GM08714 (cell line): ENCODE results near the gene DAND5.
A peak's percentile ranks its signal among the peaks of the same experiment; 100 is the strongest.
"Not testable (repeated sequence)": the region's sequence is repeated elsewhere in the genome, so short reads cannot be mapped to it uniquely, and the experiment has no call there.

Experiments
- H3K4me3 ChIP-seq: fragments of 200-500 bp; sonication (Bioruptor generic); 2 replicates; pipeline ENCODE4 v1.5.1; 2014; ENCODE audit warnings: mild to moderate bottlenecking, low read length, inconsistent platforms
- ZNF274 ChIP-seq: IDR thresholded peaks from 2 replicates; pipeline ENCODE4 v1.6.1; 2012; ENCODE audit warnings: mild to moderate bottlenecking, low read depth, low read length

Gene DAND5

DNA sequence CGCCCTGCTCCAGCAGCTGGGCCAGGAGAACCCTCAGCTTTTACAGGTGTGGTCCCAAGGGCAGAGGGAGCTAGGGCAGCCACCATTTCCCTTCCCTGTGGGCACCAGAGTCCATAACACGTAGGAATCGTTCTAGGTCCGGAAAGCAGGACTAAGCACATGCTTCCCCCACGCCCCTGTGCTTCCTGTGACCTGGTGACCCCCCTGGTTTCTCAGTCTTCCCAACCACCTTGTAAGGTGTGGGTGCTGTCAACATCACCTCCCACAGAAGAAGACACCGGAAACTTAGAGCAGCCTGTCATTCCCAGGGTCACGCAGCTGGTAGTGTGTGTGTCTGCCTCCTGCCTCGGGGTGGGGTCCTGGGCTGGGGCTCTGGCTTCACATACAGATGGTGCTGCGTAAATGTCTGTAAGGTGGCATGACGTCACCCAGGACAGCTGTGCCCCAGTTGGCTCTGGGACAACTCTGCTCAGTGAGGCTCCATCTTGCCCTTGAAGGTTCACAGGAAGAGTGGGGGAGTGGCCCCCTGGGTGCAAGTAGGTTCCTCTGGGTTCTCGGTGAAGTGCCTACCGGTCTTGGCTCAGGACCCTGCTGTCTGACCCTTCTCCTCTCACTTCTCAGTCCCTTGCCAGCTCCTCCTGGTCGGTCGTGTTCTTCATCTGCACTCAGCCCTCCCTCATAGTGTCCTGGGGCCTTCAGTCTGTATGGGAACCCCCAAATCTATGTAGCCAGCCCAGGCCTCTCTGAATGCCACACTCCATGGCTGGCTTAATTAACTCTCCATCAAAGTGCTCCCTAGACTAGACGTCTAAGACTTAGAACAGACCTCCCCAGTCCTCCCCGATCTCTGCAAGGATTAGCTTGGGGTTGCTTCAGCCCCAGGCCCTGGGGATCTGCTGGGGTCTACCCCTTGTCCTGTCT is 19.8 kb upstream of the DAND5 start:
- no peak overlapping the region for H3K4me3 ChIP-seq
- no peak for TF ChIP-seq ZNF274

- H3K4me3 ChIP-seq = not testable (repeated sequence)
Observed at GRCh38 chr19:12952050-12952449, 17.3 kb upstream of the DAND5 start.

DNA sequence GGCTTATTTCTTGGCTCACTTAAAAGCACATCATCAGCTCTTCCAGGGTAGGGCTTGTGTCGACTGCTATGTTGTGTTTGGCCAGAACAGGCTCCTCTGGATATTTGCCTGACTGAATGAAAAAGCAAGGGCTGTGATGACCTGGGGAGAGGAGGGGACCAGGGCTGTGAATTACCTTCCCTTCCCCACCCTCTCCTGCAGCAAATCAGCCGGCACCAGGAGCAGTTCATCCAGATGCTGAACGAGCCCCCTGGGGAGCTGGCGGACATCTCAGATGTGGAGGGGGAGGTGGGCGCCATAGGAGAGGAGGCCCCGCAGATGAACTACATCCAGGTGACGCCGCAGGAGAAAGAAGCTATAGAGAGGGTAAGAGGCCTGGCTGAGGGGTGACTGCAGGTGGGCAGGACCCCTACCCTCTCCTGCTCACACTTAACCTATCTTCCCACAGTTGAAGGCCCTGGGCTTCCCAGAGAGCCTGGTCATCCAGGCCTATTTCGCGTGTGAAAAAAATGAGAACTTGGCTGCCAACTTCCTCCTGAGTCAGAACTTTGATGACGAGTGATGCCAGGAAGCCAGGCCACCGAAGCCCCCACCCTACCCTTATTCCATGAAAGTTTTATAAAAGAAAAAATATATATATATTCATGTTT is 16.8 kb upstream of the DAND5 start:
- no peak overlapping the region for H3K4me3 ChIP-seq
- no peak for TF ChIP-seq ZNF274

- H3K4me3 ChIP-seq = no peak overlapping the region
- TF ChIP-seq ZNF274 = no peak
Observed at GRCh38 chr19:12953138-12953798, 16.1 kb upstream of the DAND5 start.

- H3K4me3 ChIP-seq = no peak overlapping the region
- TF ChIP-seq ZNF274 = no peak
Observed at GRCh38 chr19:12953799-12954611, 15.4 kb upstream of the DAND5 start.

- H3K4me3 ChIP-seq = no peak overlapping the region
- TF ChIP-seq ZNF274 = no peak
Observed at GRCh38 chr19:12954612-12954962, 14.8 kb upstream of the DAND5 start.

GRCh38 chr19:12955575-12955974 is 13.8 kb upstream of the DAND5 start:
- peak overlapping the region; percentile 82; the same call in 1 of the 2 replicates for H3K4me3 ChIP-seq

DNA sequence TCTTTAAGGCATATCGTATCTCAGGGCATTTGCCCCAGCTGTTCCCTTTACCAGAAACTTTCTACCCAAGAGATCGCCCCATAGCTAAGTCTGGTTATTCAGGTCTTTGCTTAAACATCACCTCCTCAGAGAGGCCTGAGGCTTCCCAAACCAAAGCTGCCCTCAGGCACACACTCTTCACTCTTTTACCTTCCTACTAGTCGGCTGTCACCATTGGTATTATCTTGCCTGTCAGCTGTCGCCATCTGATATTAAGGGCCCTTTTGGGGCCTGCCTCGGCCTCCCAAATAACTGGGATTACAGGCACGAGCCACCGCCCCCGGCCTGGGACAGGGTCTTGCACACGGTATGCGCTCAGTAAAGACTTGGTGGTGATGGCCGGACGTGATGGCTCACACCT is 13.4 kb upstream of the DAND5 start:
- no peak for TF ChIP-seq ZNF274
- peak overlapping the region; percentile 82 for H3K4me3 ChIP-seq

DNA sequence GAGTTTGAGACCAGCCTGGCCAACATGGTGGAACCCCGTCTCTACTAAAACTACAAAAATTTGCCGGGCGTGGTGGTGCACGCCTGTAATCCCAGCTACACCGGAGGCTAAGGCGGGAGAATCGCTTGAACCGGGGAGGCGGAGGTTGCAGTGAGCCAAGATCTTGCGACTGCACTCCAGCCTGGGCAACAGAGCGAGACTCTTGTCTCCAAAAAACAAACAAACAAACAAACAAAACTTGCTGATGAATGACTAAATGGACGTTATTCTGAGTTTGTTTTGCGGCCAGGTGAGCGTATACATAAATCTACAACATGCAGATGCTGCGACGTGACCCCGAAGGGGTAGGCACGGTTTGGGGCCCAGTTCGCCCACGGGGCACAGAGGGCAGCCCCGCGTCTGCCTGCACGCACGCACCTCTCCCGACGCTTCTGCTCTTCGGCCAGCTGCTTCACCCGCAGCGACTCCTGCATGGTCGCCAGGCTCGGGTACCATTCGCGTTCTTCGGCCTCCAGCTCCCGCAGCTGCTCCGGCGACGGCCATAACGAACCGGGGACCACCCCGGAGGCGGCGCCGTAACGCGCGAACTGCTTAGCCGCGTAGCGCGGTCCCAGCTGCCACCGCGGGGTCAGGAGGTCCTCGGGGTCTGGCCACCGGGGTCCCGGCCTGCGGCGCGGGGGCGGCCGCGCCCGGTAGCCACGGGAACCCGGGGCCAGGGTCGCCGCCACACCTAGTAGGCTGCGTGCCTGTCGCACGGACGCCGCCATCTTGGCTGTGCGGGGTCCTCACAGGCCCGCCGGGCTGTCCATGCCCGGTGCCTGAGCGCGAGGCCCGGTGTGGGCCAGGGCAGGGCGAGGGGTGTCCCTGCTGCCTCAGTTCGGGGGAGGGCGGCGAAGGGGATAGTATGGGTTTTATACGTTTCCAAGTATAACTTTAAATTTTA is 12.7 kb upstream of the DAND5 start, which contains the start of gene GADD45GIP1:
Gene GADD45GIP1, minus strand, starts transcription at position 778 of the 943 bp plus-strand sequence. Its CDS starts 11 bp downstream, at position 767.
- TF ChIP-seq ZNF274 = no peak
- H3K4me3 ChIP-seq = peak within 1 kb of the TSS; percentile 82

DNA sequence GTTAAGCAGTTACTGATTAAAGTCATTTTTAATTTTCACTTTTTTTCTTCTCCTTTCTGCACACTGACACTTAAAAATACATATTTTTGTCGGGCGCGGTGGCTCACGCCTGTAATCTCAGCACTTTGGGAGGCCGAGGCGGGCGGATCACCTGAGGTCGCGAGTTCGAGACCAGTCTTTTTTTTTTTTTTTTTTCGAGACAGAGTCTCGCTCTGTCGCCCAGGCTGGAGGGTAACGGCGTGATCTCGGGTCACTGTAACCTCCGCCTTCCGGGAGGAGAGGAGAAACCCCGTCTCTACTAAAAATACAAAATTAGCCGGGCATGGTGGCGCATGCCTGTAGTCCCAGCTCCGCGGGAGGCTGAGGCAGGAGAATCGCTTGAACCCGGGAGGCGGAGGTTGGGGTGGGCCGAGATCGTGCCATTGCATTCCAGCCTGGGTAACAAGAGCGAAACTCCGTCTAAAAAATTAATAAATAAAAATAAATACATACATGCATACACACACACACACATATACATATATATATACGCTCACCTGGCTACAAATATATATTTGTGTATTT is 11.9 kb upstream of the DAND5 start:
- peak overlapping the region; percentile 82; the same call in 1 of the 2 replicates for H3K4me3 ChIP-seq

DNA sequence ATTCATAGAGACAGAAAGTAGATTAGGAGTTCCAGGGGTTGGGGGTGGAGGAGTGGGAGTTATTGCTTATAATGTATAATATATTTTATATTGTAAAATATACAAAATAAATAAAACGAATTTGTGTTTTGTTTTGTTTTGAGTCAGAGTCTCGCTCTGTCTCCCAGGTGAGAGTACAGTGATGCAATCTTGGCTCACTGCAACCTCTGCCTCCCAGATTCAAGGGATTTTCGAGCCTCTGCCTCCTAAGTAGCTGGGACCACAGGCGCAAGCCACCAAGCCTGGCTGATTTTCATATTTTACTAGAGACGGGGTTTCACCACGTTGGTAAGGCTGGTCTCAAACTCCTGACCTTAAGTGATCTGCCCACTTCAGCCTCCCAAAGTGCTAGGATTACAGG is 9.9 kb upstream of the DAND5 start:
- TF ChIP-seq ZNF274 = no peak
- H3K4me3 ChIP-seq = no peak overlapping the region

DNA sequence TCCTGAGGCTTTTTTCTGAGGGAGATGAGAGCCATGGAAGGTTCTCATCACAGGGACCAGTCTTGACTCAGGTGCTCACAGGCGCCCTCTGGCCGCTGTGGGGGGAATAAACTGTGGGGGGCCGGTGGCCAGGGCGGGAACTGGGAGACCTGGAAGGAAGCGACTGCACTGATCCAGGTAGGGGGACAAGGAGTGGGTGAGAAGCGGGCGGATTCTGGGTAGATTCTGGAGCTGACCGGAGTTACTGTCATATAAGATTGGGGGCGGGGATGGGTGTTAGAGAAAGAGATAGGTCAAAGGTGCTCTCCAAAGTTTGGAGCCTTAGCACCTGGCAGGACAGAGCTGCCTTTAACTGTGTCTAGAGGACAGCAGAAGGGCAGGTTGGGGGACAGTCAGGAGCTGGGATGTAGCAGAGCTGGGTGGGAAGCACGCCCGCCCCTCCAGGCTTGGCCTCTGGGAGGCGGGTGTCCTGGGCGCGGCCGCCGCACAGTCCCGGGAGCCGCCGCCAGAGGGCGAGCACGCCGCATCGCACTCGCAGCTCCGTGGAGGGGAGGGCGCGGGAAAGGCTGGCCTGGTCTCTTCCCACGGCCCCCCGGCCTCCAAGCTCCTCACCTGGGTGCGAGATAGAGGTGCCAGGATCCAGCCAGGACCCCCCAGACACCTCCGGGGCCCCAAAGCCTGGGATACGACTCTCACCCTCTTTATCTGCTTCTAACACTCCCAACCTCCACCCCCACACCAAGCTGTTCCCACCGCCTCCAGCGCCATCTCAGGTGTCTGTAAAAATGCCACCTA is 4.2 kb upstream of the DAND5 start:
- peak overlapping the region; percentile 44; the same call in 1 of the 2 replicates for H3K4me3 ChIP-seq
- TF ChIP-seq ZNF274 = no peak

GRCh38 chr19:12965812-12966135 is 3.6 kb upstream of the DAND5 start:
- H3K4me3 ChIP-seq = no peak overlapping the region
- TF ChIP-seq ZNF274 = no peak
